H1 (cell line): ENCODE results near the gene TBC1D9. TPM values are rescaled to one million over a fixed set of nuclear protein-coding genes. Genes with fewer than 3 reads are reported as not detected.

Experiments
- CTCF ChIA-PET: fragments of 300-600 bp; sonication (Branson Sonifier 250); formaldehyde crosslinking; loops from one replicate; lab custom pipeline; 2021; ENCODE audit not compliant: partially characterized antibody; lab: Charles Lee
- POLR2A ChIA-PET: fragments of 300-600 bp; sonication (Branson Sonifier 250); formaldehyde crosslinking; loops from one replicate; lab custom pipeline; 2021; ENCODE audit warnings: inconsistent platforms; ENCODE audit not compliant: partially characterized antibody; lab: Charles Lee
- DNase-seq, 2 experiments: peaks; one replicate each; pipeline versions ENCODE4 v3.0.0 to v3.0.0-alpha.2; 2010 to 2022; ENCODE audit warnings: low spot score in 2 of 2, low read depth in 1 of 2, mixed read lengths in 1 of 2
- FAIRE-seq: peaks from 2 replicates; lab custom pipeline; 2011; peaks lifted over from hg19 to GRCh38; lab: Jason Lieb, UNC
- H2AFZ ChIP-seq: 2 replicates; pipeline ENCODE4 v1.8.1; 2012; ENCODE audit warnings: low read length, inconsistent platforms
- H2AK5ac ChIP-seq: 2 replicates; pipeline ENCODE4 v1.6.1; 2013; ENCODE audit warnings: low read depth, low read length
- H2BK120ac ChIP-seq: replicated peaks from 2 replicates; pipeline ENCODE3; 2013; ENCODE audit warnings: low read depth, low read length, inconsistent platforms
- H2BK12ac ChIP-seq: 2 replicates; pipeline ENCODE4 v1.6.1; 2013; ENCODE audit warnings: low read depth, low read length
- H2BK15ac ChIP-seq: 2 replicates; pipeline ENCODE4 v1.6.1; 2013; ENCODE audit warnings: low read length
- H2BK20ac ChIP-seq: 2 replicates; pipeline ENCODE4 v1.6.1; 2013; ENCODE audit warnings: low read length
- H2BK5ac ChIP-seq: 2 replicates; pipeline ENCODE4 v1.6.1; 2013; ENCODE audit warnings: low read depth, low read length
- H3K14ac ChIP-seq: 2 replicates; pipeline ENCODE4 v1.6.1; 2013; ENCODE audit warnings: inconsistent platforms; ENCODE audit not compliant: insufficient read length
- H3K18ac ChIP-seq: 2 replicates; pipeline ENCODE4 v1.6.1; 2013; ENCODE audit warnings: low read length; ENCODE audit errors: extremely low read depth
- H3K23ac ChIP-seq: 2 replicates; pipeline ENCODE4 v1.6.1; 2013; ENCODE audit warnings: inconsistent platforms; ENCODE audit not compliant: insufficient read length
- H3K23me2 ChIP-seq: 2 replicates; pipeline ENCODE4 v1.6.1; 2013; ENCODE audit warnings: low read depth, low read length
- H3K27ac ChIP-seq: 2 replicates; pipeline ENCODE4 v1.6.1; 2011; ENCODE audit warnings: low read depth, low read length, inconsistent platforms
- H3K27me3 ChIP-seq, 4 experiments: replicated peaks in 1 of 4; 1 replicate in 1 of 4; 2 replicates in 3 of 4; pipeline versions ENCODE4 v1.6.1 to v1.8.1; 2011 to 2013; ENCODE audit warnings: low read length in 3 of 4, mild to moderate bottlenecking in 3 of 4, inconsistent platforms in 2 of 4, mixed read lengths in 2 of 4, moderate library complexity in 1 of 4; ENCODE audit not compliant: control insufficient read depth in 3 of 4, insufficient read depth in 3 of 4; ENCODE audit errors: extremely low read depth in 1 of 4
- H3K36me3 ChIP-seq, 4 experiments: 2 replicates each; pipeline versions ENCODE4 v1.6.1 to v1.8.1; 2011 to 2013; ENCODE audit warnings: mild to moderate bottlenecking in 4 of 4, low read length in 3 of 4, moderate library complexity in 2 of 4, control low read depth in 1 of 4, inconsistent platforms in 1 of 4; ENCODE audit not compliant: insufficient read depth in 4 of 4, control insufficient read depth in 2 of 4
- H3K4ac ChIP-seq: replicated peaks from 2 replicates; pipeline ENCODE3; 2013; ENCODE audit warnings: low read length, low read depth, mixed read lengths, inconsistent platforms; ENCODE audit not compliant: insufficient read length
- H3K4me1 ChIP-seq, 4 experiments: replicated peaks in 1 of 4; 1 replicate in 1 of 4; 2 replicates in 3 of 4; pipeline versions ENCODE4 v1.6.1 to v1.8.1; 2011 to 2013; ENCODE audit warnings: low read length in 3 of 4, inconsistent platforms in 2 of 4, mixed read lengths in 1 of 4; ENCODE audit not compliant: insufficient read depth in 4 of 4, control insufficient read depth in 3 of 4
- H3K4me2 ChIP-seq, 2 experiments: 2 replicates each; pipeline versions ENCODE4 v1.6.1 to v1.8.1; 2011 to 2013; ENCODE audit warnings: low read depth in 2 of 2, low read length in 2 of 2, control low read depth in 1 of 2, inconsistent platforms in 1 of 2, mild to moderate bottlenecking in 1 of 2; ENCODE audit not compliant: insufficient read depth in 1 of 2
- H3K4me3 ChIP-seq, 4 experiments: fragments of 200-600, 300-600 bp in 1 of 4; sonication (generic), shearing (Covaris generic), sonication (Bioruptor Twin) in 1 of 4; 2 replicates each; pipeline versions ENCODE4 v1.5.1 to v1.8.1; 2011 to 2016; ENCODE audit warnings: low read length in 4 of 4, low read depth in 3 of 4, control low read depth in 2 of 4, inconsistent platforms in 2 of 4, mild to moderate bottlenecking in 2 of 4, mixed read lengths in 1 of 4, moderate library complexity in 1 of 4; ENCODE audit not compliant: insufficient read depth in 2 of 4; ENCODE audit errors: extremely low read depth in 1 of 4
- H3K56ac ChIP-seq: replicated peaks from 2 replicates; pipeline ENCODE3; 2013; ENCODE audit warnings: low read depth, mild to moderate bottlenecking, mixed read lengths, low read length, inconsistent platforms; ENCODE audit not compliant: insufficient read length
- H3K79me1 ChIP-seq: 2 replicates; pipeline ENCODE4 v1.6.1; 2013; ENCODE audit warnings: low read depth, low read length, control low read depth
- H3K79me2 ChIP-seq, 2 experiments: 2 replicates each; pipeline versions ENCODE4 v1.6.1 to v1.8.1; 2012 to 2013; ENCODE audit warnings: low read length in 2 of 2, mild to moderate bottlenecking in 2 of 2, inconsistent platforms in 1 of 2; ENCODE audit not compliant: insufficient read depth in 2 of 2, control insufficient read depth in 1 of 2
- H3K9ac ChIP-seq, 4 experiments: replicated peaks in 1 of 4; 1 replicate in 1 of 4; 2 replicates in 3 of 4; pipeline versions ENCODE4 v1.6.1 to v1.8.1; 2011 to 2013; ENCODE audit warnings: low read depth in 3 of 4, low read length in 3 of 4, control low read depth in 2 of 4, mild to moderate bottlenecking in 2 of 4, moderate library complexity in 2 of 4, inconsistent platforms in 1 of 4; ENCODE audit errors: extremely low read depth in 1 of 4
- H3K9me3 ChIP-seq, 2 experiments: 2 replicates each; pipeline versions ENCODE4 v1.6.1 to v1.8.1; 2012 to 2013; ENCODE audit warnings: mild to moderate bottlenecking in 2 of 2, moderate library complexity in 2 of 2, control low read depth in 1 of 2, inconsistent platforms in 1 of 2, low read depth in 1 of 2, low read length in 1 of 2, mixed read lengths in 1 of 2; ENCODE audit not compliant: insufficient read depth in 2 of 2
- H4K20me1 ChIP-seq, 2 experiments: replicated peaks in 1 of 2; 2 replicates each; pipeline versions ENCODE3 to v1.8.1; 2011 to 2013; ENCODE audit warnings: inconsistent platforms in 2 of 2, low read length in 2 of 2, mild to moderate bottlenecking in 1 of 2; ENCODE audit not compliant: insufficient read depth in 2 of 2, control insufficient read depth in 1 of 2
- H4K5ac ChIP-seq: 2 replicates; pipeline ENCODE4 v1.6.1; 2013; ENCODE audit warnings: low read length, low read depth, mixed read lengths, inconsistent platforms; ENCODE audit not compliant: insufficient read length
- H4K8ac ChIP-seq: 2 replicates; pipeline ENCODE4 v1.8.0; 2013; ENCODE audit warnings: mild to moderate bottlenecking, moderate library complexity, low read length, inconsistent platforms; ENCODE audit not compliant: insufficient read depth; ENCODE audit errors: extremely low read depth
- H4K91ac ChIP-seq: replicated peaks from 2 replicates; pipeline ENCODE3; 2013; ENCODE audit warnings: low read length, mixed read lengths, inconsistent platforms; ENCODE audit not compliant: insufficient read length
- ATF3 ChIP-seq: IDR thresholded peaks from 2 replicates; pipeline ENCODE4 v1.6.1; 2011; ENCODE audit warnings: low read depth, mild to moderate bottlenecking, low read length; ENCODE audit not compliant: insufficient read depth
- CTBP2 ChIP-seq: IDR thresholded peaks from 2 replicates; pipeline ENCODE4 v1.7.0; 2011; ENCODE audit warnings: borderline replicate concordance, mild to moderate bottlenecking, moderate library complexity, mixed read lengths, low read length; ENCODE audit not compliant: insufficient read depth, insufficient read length
- E2F6 ChIP-seq: IDR thresholded peaks from 2 replicates; pipeline ENCODE4 v1.6.1; 2012; ENCODE audit warnings: inconsistent platforms
- FOSL1 ChIP-seq: IDR thresholded peaks from 2 replicates; pipeline ENCODE4 v1.6.1; 2011; ENCODE audit warnings: mild to moderate bottlenecking, low read depth, low read length, moderate library complexity; ENCODE audit not compliant: insufficient read depth
- KDM5A ChIP-seq: fragments of 200-600 bp; IDR thresholded peaks from 2 replicates; pipeline ENCODE4 v1.7.1; 2012; ENCODE audit warnings: mild to moderate bottlenecking, low read length, inconsistent platforms, mixed read lengths
- SIN3A ChIP-seq, 2 experiments: IDR thresholded peaks in 1 of 2; conservative IDR thresholded peaks in 1 of 2; 2 replicates each; pipeline ENCODE4 v1.6.1; 2011 to 2012; ENCODE audit warnings: low read length in 2 of 2, improper control_type of control experiment in 1 of 2, low read depth in 1 of 2, mild to moderate bottlenecking in 1 of 2
- polyA plus RNA-seq, 7 experiments: library from polyadenylated mRNA; depleted of rRNA in 3 of 7; stranded (reverse) in 5 of 7; unstranded in 2 of 7; fragments of >200 nt in 5 of 7; fragments of 200-250 nt in 2 of 7; gene quantifications; 1 replicate in 5 of 7; 2 replicates in 1 of 7; 4 replicates in 1 of 7; pipeline versions ENCODE4 v1.2.1 to v1.2.3, GENCODE V29; 2011 to 2013; ENCODE audit warnings: missing spikeins in 2 of 7, mixed read lengths in 2 of 7
- total RNA-seq: library from RNA; stranded (reverse); fragmentation: NEBNext Ultra II Directional; extraction: Animal tissue kit (Norgen Biotek cat#: 25700); gene quantifications from 2 replicates; pipeline ENCODE4 v1.2.1, GENCODE V29; 2021

TBC1D9 gene
- total and polyA plus RNA-seq, 2 of the 8 experiments (the other 6 are each of a cell fraction or from before 2014, with no cell fraction given), result 0.94 to 1.0 TPM

- Histone ChIP-seq H2AFZ (no peak overlapping the region), H2BK5ac (no peak overlapping the region), H3K36me3 (no peaks in the 10 kb centered on the region)
- TF ChIP-seq CTBP2, result no peak
- TF ChIP-seq KDM5A, result no peak
- no peak for TF ChIP-seq SIN3A (conservative IDR thresholded peaks at IDR 0.05 in 1 of 2, IDR thresholded peaks at IDR 0.05 in 1 of 2; ENCODE audit: low read depth in 1 of 2, low read length in 2 of 2)
- no peak for TF ChIP-seq E2F6
- TF ChIP-seq ATF3, result no peak
- no peak for TF ChIP-seq FOSL1
- TF ChIP-seq, all 59 proteins: peak for 0
- Histone ChIP-seq H3K79me2 (no peaks in the 10 kb centered on the region), H3K23ac (no peak overlapping the region), H3K9ac (no peak overlapping the region), H3K9me3 (no peaks in the 10 kb centered on the region), H3K14ac (no peak overlapping the region), H4K20me1 (no peaks in the 10 kb centered on the region), H3K27me3 (no peaks in the 10 kb centered on the region), H3K79me1 (no peaks in the 10 kb centered on the region), H2BK12ac (no peak overlapping the region), H3K4me2 (no peak overlapping the region), H3K18ac (no peak overlapping the region), H3K4me3 (no peak overlapping the region), H2AK5ac (no peak overlapping the region), H2BK20ac (no peak overlapping the region), H3K27ac (no peak overlapping the region), H2BK15ac (no peak overlapping the region), H3K23me2 (no peaks in the 10 kb centered on the region), H4K8ac (no peak overlapping the region), H4K91ac (no peak overlapping the region), H3K4ac (no peak overlapping the region), H3K56ac (no peak overlapping the region), H3K4me1 (no peaks in the 10 kb centered on the region), H4K5ac (no peak overlapping the region), H2BK120ac (no peak overlapping the region)
- DNase-seq (no peak), FAIRE-seq (no peak)
- POLR2A ChIA-PET, result no interaction called here
- CTCF ChIA-PET, result no interaction called here
These were observed 49.1 kb upstream of the TBC1D9 start for GRCh38 chr4:140805293-140805692.
